Liver (tissue), 9 donors: Measurements from ENCODE around the gene TMTC2. TPM values are rescaled to one million over a fixed set of nuclear protein-coding genes. Genes with fewer than 3 reads are reported as not detected.

Experiments used
- DNase-seq: peaks from one replicate; pipeline ENCODE4 v3.0.0-alpha.2; 2017; ENCODE audit warnings: low spot score
- H3K27ac ChIP-seq, 2 donors: one replicate each; pipeline ENCODE4 v1.7.0; 2013; ENCODE audit warnings: inconsistent platforms in 2 of 2, low read length in 2 of 2, control low read depth in 1 of 2, low read depth in 1 of 2, mild to moderate bottlenecking in 1 of 2
- H3K27me3 ChIP-seq, 4 donors: one replicate each; pipeline versions ENCODE4 v1.6.1 to v1.7.0; 2013; ENCODE audit warnings: low read length in 3 of 4, inconsistent platforms in 1 of 4, mild to moderate bottlenecking in 1 of 4, moderate library complexity in 1 of 4; ENCODE audit not compliant: control insufficient read depth in 4 of 4, insufficient read depth in 4 of 4
- H3K36me3 ChIP-seq, 4 donors: one replicate each; pipeline versions ENCODE4 v1.6.1 to v1.7.0; 2013; ENCODE audit warnings: low read length in 3 of 4, mild to moderate bottlenecking in 3 of 4, low read depth in 1 of 4, moderate library complexity in 1 of 4; ENCODE audit not compliant: control insufficient read depth in 4 of 4, insufficient read depth in 3 of 4
- H3K4me1 ChIP-seq, 4 donors: one replicate each; pipeline versions ENCODE4 v1.6.1 to v1.7.0; 2013; ENCODE audit warnings: low read length in 3 of 4, mild to moderate bottlenecking in 3 of 4, moderate library complexity in 1 of 4; ENCODE audit not compliant: control insufficient read depth in 4 of 4, insufficient read depth in 4 of 4
- H3K4me3 ChIP-seq, 3 donors: one replicate each; pipeline versions ENCODE4 v1.6.1 to v1.7.0; 2013; ENCODE audit warnings: low read length in 3 of 3, control low read depth in 1 of 3, low read depth in 1 of 3, mild to moderate bottlenecking in 1 of 3
- H3K9ac ChIP-seq, 2 donors: one replicate each; pipeline ENCODE4 v1.7.0; 2013; ENCODE audit warnings: low read length in 2 of 2, mild to moderate bottlenecking in 2 of 2, moderate library complexity in 2 of 2, control low read depth in 1 of 2, low read depth in 1 of 2
- H3K9me3 ChIP-seq, 4 donors: one replicate each; pipeline versions ENCODE4 v1.6.1 to v1.7.0; 2013; ENCODE audit warnings: low read length in 3 of 4; ENCODE audit not compliant: control insufficient read depth in 4 of 4
- ATF3 ChIP-seq: IDR thresholded peaks from 2 replicates; pipeline ENCODE4 v1.6.1; 2016; ENCODE audit warnings: antibody characterized with exemption
- EGR1 ChIP-seq, 2 donors: IDR thresholded peaks; 2 replicates each; pipeline ENCODE4 v1.6.1; 2016 to 2018; ENCODE audit warnings: antibody characterized with exemption in 2 of 2, low read depth in 2 of 2
- FOXA1 ChIP-seq: IDR thresholded peaks from 2 replicates; pipeline ENCODE4 v1.6.1; 2016; ENCODE audit warnings: antibody characterized with exemption
- HNF4A ChIP-seq, 2 donors: conservative IDR thresholded peaks; 2 replicates each; pipeline ENCODE4 v1.6.1; 2016; ENCODE audit warnings: antibody characterized with exemption in 2 of 2, mild to moderate bottlenecking in 2 of 2
- JUND ChIP-seq, 2 donors: IDR thresholded peaks; 2 replicates each; pipeline ENCODE4 v1.6.1; 2016; ENCODE audit warnings: antibody characterized with exemption in 2 of 2
- MAX ChIP-seq: IDR thresholded peaks from 2 replicates; pipeline ENCODE4 v1.6.1; 2016; ENCODE audit warnings: antibody characterized with exemption
- NR2F2 ChIP-seq: IDR thresholded peaks from 2 replicates; pipeline ENCODE4 v1.6.1; 2016; ENCODE audit warnings: antibody characterized with exemption
- RAD21 ChIP-seq, 2 donors: IDR thresholded peaks; 2 replicates each; pipeline ENCODE4 v1.6.1; 2016; ENCODE audit warnings: antibody characterized with exemption in 2 of 2, mild to moderate bottlenecking in 2 of 2
- REST ChIP-seq: IDR thresholded peaks from 2 replicates; pipeline ENCODE4 v1.6.1; 2016; ENCODE audit warnings: antibody characterized with exemption, mild to moderate bottlenecking
- RXRA ChIP-seq, 2 donors: IDR thresholded peaks; 2 replicates each; pipeline ENCODE4 v1.6.1; 2017 to 2018; ENCODE audit warnings: antibody characterized with exemption in 2 of 2, mild to moderate bottlenecking in 1 of 2
- TAF1 ChIP-seq: conservative IDR thresholded peaks from 2 replicates; pipeline ENCODE4 v1.6.1; 2016; ENCODE audit warnings: antibody characterized with exemption, mild to moderate bottlenecking
- YY1 ChIP-seq: IDR thresholded peaks from 2 replicates; pipeline ENCODE4 v1.6.1; 2016; ENCODE audit warnings: antibody characterized with exemption, mild to moderate bottlenecking
- ZBTB33 ChIP-seq: IDR thresholded peaks from 2 replicates; pipeline ENCODE4 v1.6.1; 2016; ENCODE audit warnings: antibody characterized with exemption
- WGBS: extraction: QIAGEN DNeasy Blood & Tissue Kit; methylation state at CpG from one replicate; pipeline ENCODE4 v1.1.7; 2013; 5-methylcytosine and 5-hydroxymethylcytosine counted together
- polyA plus RNA-seq, 2 donors: library from polyadenylated mRNA; stranded (reverse) in 1 of 2; unstranded in 1 of 2; fragments of 200-250 nt in 1 of 2; fragments of >200 nt in 1 of 2; fragmentation: Nextera tagmentation in 1 of 2; extraction: Ambion mirVana in 1 of 2; gene quantifications; one replicate each; pipeline versions ENCODE4 v1.2.1 to v1.2.3, GENCODE V29; 2013 to 2015
- total RNA-seq, 2 donors: library from RNA; depleted of rRNA; stranded (reverse); fragments of >200 nt; gene quantifications; one replicate each; pipeline ENCODE4 v1.2.3, GENCODE V29; 2014
- donor health status: healthy.
- donor health status: healthy.
- donor health status: healthy.
- donor health status: healthy.
- donor health status: healthy.

TMTC2 gene
- total and polyA plus RNA-seq, 4 donors: 0.36 to 3.0 (median 0.61) TPM

GRCh38 chr12:82665142-82665923, 21.4 kb upstream of the TMTC2 start:
- Histone ChIP-seq H3K4me1 (no peaks in the 10 kb centered on the region), H3K9ac (no peak overlapping the region), H3K27ac (no peak overlapping the region), H3K27me3 (no peaks in the 10 kb centered on the region), H3K9me3 (no peaks in the 10 kb centered on the region), H3K36me3 (no peaks in the 10 kb centered on the region), H3K4me3 (no peak overlapping the region)
- DNase-seq: no peak
- TF ChIP-seq ZBTB33: no peak
- no peak for TF ChIP-seq RAD21 (IDR thresholded peaks at IDR 0.05)
- no peak for TF ChIP-seq EGR1 (IDR thresholded peaks at IDR 0.05; ENCODE audit: low read depth in 2 of 2)
- 89% methylated on average over 3 of the region's 3 CpGs for WGBS

- 65% methylated on average over 1 of the region's 1 CpG for WGBS
- no peak for DNase-seq
- Histone ChIP-seq H3K27me3 (no peaks in the 10 kb centered on the region), H3K4me3 (no peak overlapping the region), H3K27ac (no peak overlapping the region), H3K4me1 (no peaks in the 10 kb centered on the region), H3K9me3 (peaks cover 0 to 3% (median 0%) of the 10 kb centered on the region in 4 donors), H3K9ac (no peak overlapping the region), H3K36me3 (no peaks in the 10 kb centered on the region)
- TF ChIP-seq NR2F2: no peak
- no peak for TF ChIP-seq RAD21 (IDR thresholded peaks at IDR 0.05)
- no peak for TF ChIP-seq RXRA (IDR thresholded peaks at IDR 0.05)
- no peak for TF ChIP-seq ATF3
- no peak for TF ChIP-seq YY1
- TF ChIP-seq REST: no peak
- no peak for TF ChIP-seq HNF4A (conservative IDR thresholded peaks at IDR 0.05)
- no peak for TF ChIP-seq FOXA1
- TF ChIP-seq JUND (IDR thresholded peaks at IDR 0.05): no peak
These were observed 19.9 kb upstream of the TMTC2 start for GRCh38 chr12:82666830-82667229.

- Histone ChIP-seq H3K27me3 (no peaks in the 10 kb centered on the region), H3K36me3 (no peaks in the 10 kb centered on the region), H3K4me3 (no peak overlapping the region), H3K4me1 (no peaks in the 10 kb centered on the region), H3K27ac (no peak overlapping the region), H3K9ac (no peak overlapping the region), H3K9me3 (peaks cover 0 to 3% (median 0%) of the 10 kb centered on the region in 4 donors)
- no peak for DNase-seq
- WGBS: 83% methylated on average over 4 of the region's 4 CpGs
- no peak for TF ChIP-seq JUND (IDR thresholded peaks at IDR 0.05)
- TF ChIP-seq YY1: no peak
- no peak for TF ChIP-seq ZBTB33
- TF ChIP-seq MAX: no peak
- TF ChIP-seq HNF4A (conservative IDR thresholded peaks at IDR 0.05): no peak
- TF ChIP-seq ATF3: no peak
- no peak for TF ChIP-seq NR2F2
- no peak for TF ChIP-seq RAD21 (IDR thresholded peaks at IDR 0.05)
- TF ChIP-seq TAF1: no peak
These were observed 15.0 kb upstream of the TMTC2 start for GRCh38 chr12:82671673-82672195.
